A375 (cell line): ENCODE results near the gene TGFA. TPM values are rescaled to one million over a fixed set of nuclear protein-coding genes. Genes with fewer than 3 reads are reported as not detected.

Experiments used
- total RNA-seq: library from RNA; depleted of rRNA; stranded (reverse); fragments of >200 nt; shearing (Covaris generic); gene quantifications from 2 replicates; pipeline ENCODE4 v1.2.3, GENCODE V29; 2014; rRNA removed

TGFA gene
- 193 and 202 TPM in 2 replicates for total RNA-seq

DNA sequence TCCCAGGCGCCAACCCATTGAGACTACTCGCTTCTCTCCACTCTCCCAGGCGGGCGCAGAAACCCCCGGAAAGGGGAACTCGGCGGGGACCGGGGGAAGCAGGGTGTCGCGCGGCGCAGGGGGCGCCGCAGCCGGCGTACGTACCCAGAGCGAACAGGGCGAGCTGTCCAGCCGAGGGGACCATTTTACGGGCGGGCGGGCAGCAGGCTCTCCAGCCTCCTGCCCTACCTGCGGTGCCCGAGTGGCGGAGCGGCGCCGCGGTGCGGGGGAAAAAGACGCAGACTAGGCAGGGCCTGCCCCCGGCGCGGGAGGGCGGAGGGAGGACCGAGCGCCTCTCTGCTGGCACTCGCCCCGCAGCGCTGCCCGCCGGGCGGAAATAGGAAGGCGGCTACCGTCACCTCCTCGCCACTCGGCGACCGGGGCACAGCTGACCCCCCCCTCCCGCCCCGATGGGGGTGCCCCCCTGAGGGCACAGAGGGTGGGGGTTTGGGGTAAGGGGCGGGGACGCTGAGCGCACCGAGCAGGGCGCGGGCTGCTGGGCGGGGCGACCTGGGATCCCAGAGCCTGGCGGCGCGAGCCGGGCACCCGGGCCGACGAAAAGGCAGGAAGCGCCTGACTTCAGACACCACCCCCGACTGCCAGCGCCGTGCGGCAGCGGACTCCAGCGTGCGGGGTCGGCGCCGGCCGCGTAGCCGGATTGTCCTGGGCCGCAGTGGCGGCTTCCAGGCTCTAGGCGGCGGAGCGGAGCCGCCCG, at the start of gene TGFA:
TSS of gene TGFA (minus strand) at position 243 of the 754 bp plus-strand sequence. CDS start at position 184, 59 bp downstream.

Other genes with a start within 250 kb of the TGFA start
- 11.0 and 20.1 TPM in 2 replicates for gene ADD2, start 214.4 kb upstream of the TGFA start, total RNA-seq
- not detected in 2 replicates for gene FIGLA, start 236.8 kb upstream of the TGFA start, total RNA-seq